HG03060 (cell line): ENCODE data around the gene GPR65.
"Not testable (repeated sequence)": the region's sequence is repeated elsewhere in the genome, so short reads cannot be mapped to it uniquely, and the experiment has no call there.

Source experiments
- ATAC-seq: cut with Tn5 transposase; IDR thresholded peaks from one replicate; pipeline ENCODE4 v1.9.1; 2021; ENCODE audit warnings: low read depth, moderate number of reproducible peaks; ENCODE audit not compliant: unreplicated experiment

GPR65 gene

GRCh38 chr14:88003425-88003824 is 1.5 kb upstream of the GPR65 start:
- no peak for ATAC-seq

- no peak for ATAC-seq
Observed at GRCh38 chr14:88004506-88005036, 364 bp upstream of the GPR65 start.

GRCh38 chr14:88005978-88006851 is 1.3 kb downstream of the GPR65 start:
- ATAC-seq, result peak; percentile 88

GRCh38 chr14:88007608-88008007 is 2.7 kb downstream of the GPR65 start:
- no peak for ATAC-seq

- ATAC-seq, result no peak
Observed at GRCh38 chr14:88008039-88008742, 3.3 kb downstream of the GPR65 start.

GRCh38 chr14:88009486-88009885 is 4.6 kb downstream of the GPR65 start:
- ATAC-seq, result no peak

GRCh38 chr14:88010331-88010730 is 5.4 kb downstream of the GPR65 start:
- no peak for ATAC-seq

- ATAC-seq, result no peak
Observed at GRCh38 chr14:88012495-88012894, 7.6 kb downstream of the GPR65 start.

GRCh38 chr14:88013750-88014349 is 8.9 kb downstream of the GPR65 start:
- peak; percentile 75 for ATAC-seq

GRCh38 chr14:88016768-88017167 is 11.8 kb downstream of the GPR65 start:
- ATAC-seq, result no peak

GRCh38 chr14:88017535-88017934 is 12.6 kb downstream of the GPR65 start:
- ATAC-seq, result no peak

GRCh38 chr14:88023658-88024187 is 18.8 kb downstream of the GPR65 start:
- ATAC-seq, result no peak

- ATAC-seq, result not testable (repeated sequence)
Observed at GRCh38 chr14:88024252-88025086, 19.5 kb downstream of the GPR65 start.

- ATAC-seq, result no peak
Observed at GRCh38 chr14:88025313-88025712, 20.4 kb downstream of the GPR65 start.

GRCh38 chr14:88026890-88027289 is 22.0 kb downstream of the GPR65 start:
- no peak for ATAC-seq

- no peak for ATAC-seq
Observed at GRCh38 chr14:88029500-88029899, 24.6 kb downstream of the GPR65 start.

- no peak for ATAC-seq
Observed at GRCh38 chr14:88030079-88030478, 25.1 kb downstream of the GPR65 start.

GRCh38 chr14:88030892-88031291 is 26.0 kb downstream of the GPR65 start:
- ATAC-seq, result no peak

- no peak for ATAC-seq
Observed at GRCh38 chr14:88032373-88032772, 27.4 kb downstream of the GPR65 start.

- ATAC-seq, result no peak
Observed at GRCh38 chr14:88034076-88034475, 29.1 kb downstream of the GPR65 start.
